HFF-Myc (cell line): ENCODE measurements around the gene BID.

Source experiments
- DNase-seq: peaks from one replicate; pipeline ENCODE4 v3.0.0-alpha.2; 2011; ENCODE audit warnings: low read depth; ENCODE audit errors: extremely low read depth
- H3K4me3 ChIP-seq: replicated peaks from 2 replicates; pipeline ENCODE4 v1.5.1; 2011; ENCODE audit warnings: low read depth, mild to moderate bottlenecking, control low read depth, low read length
- CTCF ChIP-seq: IDR thresholded peaks from 2 replicates; pipeline ENCODE4 v1.5.1; 2012; ENCODE audit warnings: mild to moderate bottlenecking, low read depth, low read length, control low read depth; ENCODE audit errors: missing control alignments

Gene BID

GRCh38 chr22:17795661-17796548, 21.6 kb upstream of the BID start:
- H3K4me3 ChIP-seq, result no peak overlapping the region
- DNase-seq, result no peak
- TF ChIP-seq CTCF, result no peak

- H3K4me3 ChIP-seq, result no peak overlapping the region
- DNase-seq, result no peak
- no peak for TF ChIP-seq CTCF
Observed at GRCh38 chr22:17794726-17795542, 20.7 kb upstream of the BID start.

DNA sequence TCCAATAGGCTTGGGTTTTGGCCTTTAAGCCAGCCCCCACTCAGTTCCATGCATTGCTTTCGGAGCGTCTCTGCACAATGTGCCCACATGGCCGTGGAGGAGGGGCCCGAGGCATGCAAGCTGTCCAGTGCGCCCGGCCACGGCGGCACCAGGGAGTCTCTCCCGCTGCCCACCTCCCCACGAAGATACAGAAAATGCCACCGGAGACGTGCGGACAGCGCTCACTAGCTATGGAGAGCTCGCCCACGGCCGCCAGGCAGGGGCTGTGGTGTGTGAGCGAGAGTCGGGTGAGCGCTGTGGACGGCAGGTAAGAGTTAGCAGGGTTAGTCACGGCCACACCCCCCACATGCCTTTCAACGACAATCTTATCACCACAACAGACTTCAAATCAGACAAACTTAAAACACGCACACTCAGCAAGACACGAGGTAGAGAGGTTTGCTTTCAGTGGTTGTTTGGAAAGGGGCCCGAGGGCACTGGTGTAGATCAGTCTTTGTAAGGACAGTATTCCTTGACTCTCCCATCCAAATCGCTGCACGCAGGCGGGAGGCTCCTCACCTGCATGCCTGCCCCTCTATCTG, 18.7 kb upstream of the BID start:
- TF ChIP-seq CTCF, result no peak
- no peak overlapping the region for H3K4me3 ChIP-seq

DNA sequence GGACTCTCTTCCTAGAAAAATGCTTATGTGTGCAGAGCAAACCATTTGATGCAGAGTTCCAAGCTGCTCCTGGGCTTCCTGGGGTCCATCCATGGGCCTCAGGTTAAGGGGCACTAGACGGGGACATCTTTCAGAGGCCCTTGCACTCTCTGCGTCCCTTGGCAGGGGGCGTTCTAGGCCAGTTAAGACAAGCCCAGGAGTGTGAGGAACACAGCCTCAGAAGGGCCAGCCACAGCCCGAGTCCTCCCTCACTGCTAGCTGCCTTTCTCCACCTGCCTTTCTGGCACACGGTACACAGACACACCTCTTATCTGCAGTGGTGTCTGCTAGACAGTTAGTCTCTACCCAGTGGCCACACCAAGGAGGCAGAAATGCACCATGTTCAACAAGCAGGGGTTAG, 18.0 kb upstream of the BID start:
- H3K4me3 ChIP-seq, result no peak overlapping the region
- no peak for DNase-seq
- TF ChIP-seq CTCF, result no peak

More for the DNA sequence above, 18.7 kb upstream of the BID start:
- DNase-seq, result no peak

- no peak for TF ChIP-seq CTCF
- no peak overlapping the region for H3K4me3 ChIP-seq
- no peak for DNase-seq
Observed at GRCh38 chr22:17791196-17791595, 16.9 kb upstream of the BID start.

DNA sequence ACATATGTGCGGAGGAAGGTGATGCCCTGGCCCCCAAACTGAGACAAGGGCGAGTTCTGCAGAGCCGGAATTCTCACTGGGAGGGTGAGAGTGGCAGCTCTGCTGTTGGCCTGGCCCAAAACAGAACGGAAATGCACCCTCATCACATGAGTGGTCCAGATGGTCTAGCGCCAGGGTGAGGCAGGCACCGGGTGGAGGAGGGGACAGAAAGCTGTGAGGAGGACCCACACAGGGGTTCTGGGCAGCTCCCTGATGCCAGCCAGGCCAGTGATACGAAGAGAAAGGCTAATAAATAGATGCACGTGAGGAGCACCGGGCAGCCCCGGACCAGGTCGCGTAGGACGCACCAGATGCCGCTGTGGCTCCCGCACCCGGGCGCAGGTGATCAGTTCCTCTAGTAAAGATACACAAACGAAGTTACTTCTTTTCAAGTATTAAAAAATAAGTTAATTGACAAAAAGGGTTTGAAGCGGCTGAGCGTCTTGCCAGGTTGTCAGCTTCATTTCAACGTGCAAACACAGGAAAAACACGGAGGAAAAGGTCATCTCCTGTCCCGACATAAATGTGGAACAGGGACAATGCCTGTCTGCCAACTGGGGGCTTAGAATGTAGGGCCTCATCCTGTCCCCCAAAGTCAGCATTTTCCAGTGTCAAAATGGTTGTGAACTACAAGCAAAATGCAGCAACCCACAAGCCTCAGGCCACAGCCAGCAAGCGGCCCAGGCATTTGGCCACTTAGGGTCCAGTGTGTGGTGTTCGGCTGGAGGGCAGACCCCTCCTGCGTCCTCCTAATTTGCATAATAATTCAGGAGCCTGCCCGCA, 15.3 kb upstream of the BID start:
- no peak for TF ChIP-seq CTCF
- DNase-seq, result no peak
- H3K4me3 ChIP-seq, result no peak overlapping the region
